Measurements from ENCODE around the gene ACAN. TPM values are rescaled to one million over a fixed set of nuclear protein-coding genes. Genes with fewer than 3 reads are reported as not detected.

Gene ACAN
- total RNA-seq, 1 experiment from 2014 or later = not detected

GRCh38 chr15:88844749-88845386 is 41.6 kb downstream of the ACAN start:
- no TSS peak for BruUV-seq (replicated peaks)
- Mint-ChIP-seq H3K27me3 (ENCODE audit: unreplicated experiment) (peaks cover 38% of the 10 kb centered on the region), H3K36me3 (ENCODE audit: insufficient read depth, unreplicated experiment) (no peaks in the 10 kb centered on the region), H3K27ac (ENCODE audit: unreplicated experiment) (no peak overlapping the region), H3K9me3 (ENCODE audit: low read depth, unreplicated experiment) (no peaks in the 10 kb centered on the region), H3K4me1 (ENCODE audit: low read depth, unreplicated experiment) (no peaks in the 10 kb centered on the region), H3K4me3 (ENCODE audit: low read depth, unreplicated experiment) (no peak overlapping the region)
- no peak for DNase-seq
- no peak for TF ChIP-seq CTCF (IDR thresholded peaks at IDR 0.05; ENCODE audit: unreplicated experiment)
- CTCF ChIA-PET = interaction anchor here (0.5 kb wide), 1 partner anchor 325 kb away, joined by 3 read pairs; no protein-coding TSS in a partner anchor
- intact Hi-C loops (cut with micrococcal nuclease; ENCODE audit: unreplicated experiment) = no loop called here

GRCh38 chr15:88845616-88846015 is 42.4 kb downstream of the ACAN start:
- Mint-ChIP-seq H3K4me3 (ENCODE audit: low read depth, unreplicated experiment) (no peak overlapping the region), H3K9me3 (ENCODE audit: low read depth, unreplicated experiment) (no peaks in the 10 kb centered on the region), H3K27ac (ENCODE audit: unreplicated experiment) (no peak overlapping the region), H3K27me3 (ENCODE audit: unreplicated experiment) (peaks cover 31% of the 10 kb centered on the region), H3K4me1 (ENCODE audit: low read depth, unreplicated experiment) (no peaks in the 10 kb centered on the region), H3K36me3 (ENCODE audit: insufficient read depth, unreplicated experiment) (no peaks in the 10 kb centered on the region)
- DNase-seq = no peak
- no peak for TF ChIP-seq CTCF (IDR thresholded peaks at IDR 0.05; ENCODE audit: unreplicated experiment)
- BruUV-seq (replicated peaks) = no TSS peak
- intact Hi-C loops (cut with micrococcal nuclease; ENCODE audit: unreplicated experiment) = no loop called here
- CTCF ChIA-PET = no interaction called here

- H3K4me3 Mint-ChIP-seq (ENCODE audit: low read depth, unreplicated experiment) = no peak overlapping the region
- H3K27ac Mint-ChIP-seq (ENCODE audit: unreplicated experiment) = no peak overlapping the region
- intact Hi-C loops (cut with micrococcal nuclease; ENCODE audit: unreplicated experiment) = no loop called here
- no peaks in the 10 kb centered on the region for H3K9me3 Mint-ChIP-seq (ENCODE audit: low read depth, unreplicated experiment)
- no peaks in the 10 kb centered on the region for H3K4me1 Mint-ChIP-seq (ENCODE audit: low read depth, unreplicated experiment)
- peaks cover 39% of the 10 kb centered on the region for H3K27me3 Mint-ChIP-seq (ENCODE audit: unreplicated experiment)
- BruUV-seq (replicated peaks) = no TSS peak
- DNase-seq = no peak
- TF ChIP-seq CTCF (IDR thresholded peaks at IDR 0.05; ENCODE audit: unreplicated experiment) = no peak
- CTCF ChIA-PET = no interaction called here
- no peaks in the 10 kb centered on the region for H3K36me3 Mint-ChIP-seq (ENCODE audit: insufficient read depth, unreplicated experiment)
These were observed 43.9 kb downstream of the ACAN start for GRCh38 chr15:88847144-88847543.

- CTCF ChIA-PET = no interaction called here
- H3K9me3 Mint-ChIP-seq (ENCODE audit: low read depth, unreplicated experiment) = no peaks in the 10 kb centered on the region
- no TSS peak for BruUV-seq (replicated peaks)
- H3K27ac Mint-ChIP-seq (ENCODE audit: unreplicated experiment) = no peak overlapping the region
- H3K4me1 Mint-ChIP-seq (ENCODE audit: low read depth, unreplicated experiment) = no peaks in the 10 kb centered on the region
- TF ChIP-seq CTCF (IDR thresholded peaks at IDR 0.05; ENCODE audit: unreplicated experiment) = no peak
- no peak overlapping the region for H3K4me3 Mint-ChIP-seq (ENCODE audit: low read depth, unreplicated experiment)
- no peak for DNase-seq
- intact Hi-C loops (cut with micrococcal nuclease; ENCODE audit: unreplicated experiment) = no loop called here
- H3K27me3 Mint-ChIP-seq (ENCODE audit: unreplicated experiment) = peaks cover 40% of the 10 kb centered on the region
- no peaks in the 10 kb centered on the region for H3K36me3 Mint-ChIP-seq (ENCODE audit: insufficient read depth, unreplicated experiment)
These were observed 45.0 kb downstream of the ACAN start for GRCh38 chr15:88848203-88848602.

Data from Calu3 (cell line).